Astrocyte of the cerebellum (primary cell): ENCODE measurements around the gene BRINP3.

Source experiments
- DNase-seq: peaks from one replicate; pipeline ENCODE4 v3.0.0-alpha.2; 2011; ENCODE audit warnings: low read depth
- H3K4me3 ChIP-seq: 2 replicates; pipeline ENCODE4 v1.5.1; 2011; ENCODE audit warnings: mild to moderate bottlenecking, low read depth, low read length, moderate library complexity
- CTCF ChIP-seq: IDR thresholded peaks from 2 replicates; pipeline ENCODE4 v1.5.1; 2012; ENCODE audit warnings: low read length, low read depth, moderate library complexity, mild to moderate bottlenecking; ENCODE audit errors: missing control alignments
- in situ Hi-C: cut with HindIII; loops from 2 replicates; pipeline ENCODE4 v1.10.0; 2017; ENCODE audit warnings: low sequenced_read_pairs

BRINP3 gene

GRCh38 chr1:190484045-190484444, 6.4 kb upstream of the BRINP3 start:
- H3K4me3 ChIP-seq: no peak overlapping the region
- in situ Hi-C loops: no loop called here
- no peak for DNase-seq
- TF ChIP-seq CTCF: no peak

GRCh38 chr1:190480231-190480630, 2.6 kb upstream of the BRINP3 start:
- TF ChIP-seq CTCF: no peak
- in situ Hi-C loops: no loop called here
- no peak overlapping the region for H3K4me3 ChIP-seq
- DNase-seq: no peak

- DNase-seq: no peak
- TF ChIP-seq CTCF: no peak
- no peak overlapping the region for H3K4me3 ChIP-seq
- in situ Hi-C loops: no loop called here
Measured at GRCh38 chr1:190479516-190479915, 1.9 kb upstream of the BRINP3 start.

GRCh38 chr1:190479050-190479397, 1.4 kb upstream of the BRINP3 start:
- H3K4me3 ChIP-seq: peak overlapping the region; percentile 63
- in situ Hi-C loops: no loop called here
- DNase-seq: peak; percentile 12
- no peak for TF ChIP-seq CTCF

- in situ Hi-C loops: no loop called here
- peak overlapping the region; percentile 63 for H3K4me3 ChIP-seq
Measured at GRCh38 chr1:190478149-190479049, 735 bp upstream of the BRINP3 start.

GRCh38 chr1:190476806-190477205, 858 bp downstream of the BRINP3 start:
- in situ Hi-C loops: no loop called here
- TF ChIP-seq CTCF: no peak
- H3K4me3 ChIP-seq: no peak overlapping the region
- no peak for DNase-seq

More at GRCh38 chr1:190478149-190479049, 735 bp upstream of the BRINP3 start:
- no peak for TF ChIP-seq CTCF
- no peak for DNase-seq
